ENCODE results near the gene MAPK8. TPM values are rescaled to one million over a fixed set of nuclear protein-coding genes. Genes with fewer than 3 reads are reported as not detected.

The MAPK8 gene
- total RNA-seq, 1 donor from 2014 or later: 57.1 TPM

- Mint-ChIP-seq H3K27ac (ENCODE audit: unreplicated experiment) (no peak overlapping the region), H3K4me1 (ENCODE audit: unreplicated experiment) (peaks cover 5% of the 10 kb centered on the region), H3K9me3 (ENCODE audit: unreplicated experiment) (no peaks in the 10 kb centered on the region)
Observed at GRCh38 chr10:48456361-48456804, 149.9 kb downstream of the MAPK8 start.

GRCh38 chr10:48456808-48457761, 150.6 kb downstream of the MAPK8 start:
- H3K36me3 Mint-ChIP-seq (ENCODE audit: unreplicated experiment): no peaks in the 10 kb centered on the region
- no peaks in the 10 kb centered on the region for H3K27me3 Mint-ChIP-seq (ENCODE audit: unreplicated experiment)
- peaks cover 5% of the 10 kb centered on the region for H3K4me1 Mint-ChIP-seq (ENCODE audit: unreplicated experiment)
- DNase-seq (ENCODE audit: extremely low spot score, unreplicated experiment): peak; percentile 84
- no peak for TF ChIP-seq CTCF (IDR thresholded peaks at IDR 0.05)
- H3K27ac Mint-ChIP-seq (ENCODE audit: unreplicated experiment): no peak overlapping the region
- no peak overlapping the region for H3K4me3 Mint-ChIP-seq (ENCODE audit: unreplicated experiment)
- H3K9me3 Mint-ChIP-seq (ENCODE audit: unreplicated experiment): no peaks in the 10 kb centered on the region

More at GRCh38 chr10:48456361-48456804, 149.9 kb downstream of the MAPK8 start:
- peak; percentile 81 for DNase-seq (ENCODE audit: extremely low spot score, unreplicated experiment)
- Mint-ChIP-seq H3K27me3 (ENCODE audit: unreplicated experiment) (no peaks in the 10 kb centered on the region), H3K4me3 (ENCODE audit: unreplicated experiment) (no peak overlapping the region), H3K36me3 (ENCODE audit: unreplicated experiment) (no peaks in the 10 kb centered on the region)
- TF ChIP-seq CTCF (IDR thresholded peaks at IDR 0.05): no peak

GRCh38 chr10:48457949-48458661, 151.6 kb downstream of the MAPK8 start:
- no peak overlapping the region for H3K4me3 Mint-ChIP-seq (ENCODE audit: unreplicated experiment)
- no peaks in the 10 kb centered on the region for H3K27me3 Mint-ChIP-seq (ENCODE audit: unreplicated experiment)
- no peak overlapping the region for H3K27ac Mint-ChIP-seq (ENCODE audit: unreplicated experiment)
- no peaks in the 10 kb centered on the region for H3K9me3 Mint-ChIP-seq (ENCODE audit: unreplicated experiment)
- no peak for TF ChIP-seq CTCF (IDR thresholded peaks at IDR 0.05)
- DNase-seq (ENCODE audit: extremely low spot score, unreplicated experiment): peak; percentile 73
- peaks cover 5% of the 10 kb centered on the region for H3K4me1 Mint-ChIP-seq (ENCODE audit: unreplicated experiment)
- no peaks in the 10 kb centered on the region for H3K36me3 Mint-ChIP-seq (ENCODE audit: unreplicated experiment)

- no peak for TF ChIP-seq CTCF (IDR thresholded peaks at IDR 0.05)
- Mint-ChIP-seq H3K27me3 (ENCODE audit: unreplicated experiment) (no peaks in the 10 kb centered on the region), H3K36me3 (ENCODE audit: unreplicated experiment) (no peaks in the 10 kb centered on the region), H3K9me3 (ENCODE audit: unreplicated experiment) (no peaks in the 10 kb centered on the region), H3K27ac (ENCODE audit: unreplicated experiment) (no peak overlapping the region), H3K4me1 (ENCODE audit: unreplicated experiment) (peaks cover 9% of the 10 kb centered on the region), H3K4me3 (ENCODE audit: unreplicated experiment) (no peak overlapping the region)
- peak; percentile 65 for DNase-seq (ENCODE audit: extremely low spot score, unreplicated experiment)
Observed at GRCh38 chr10:48458662-48459048, 152.2 kb downstream of the MAPK8 start.
